Vagina (tissue), 2 donors: ENCODE data around the gene ZBTB16. TPM values are rescaled to one million over a fixed set of nuclear protein-coding genes. Genes with fewer than 3 reads are reported as not detected.

ENCODE experiments used
- DNase-seq, 2 donors: peaks; one replicate each; pipeline ENCODE4 v3.0.0-alpha.2; 2017; ENCODE audit errors: extremely low spot score in 2 of 2
- H3K27ac ChIP-seq: fragments of 200-600 bp; sonication (generic); one replicate; pipeline ENCODE4 v1.5.1; 2019
- H3K27me3 ChIP-seq: fragments of 200-600 bp; sonication (generic); one replicate; pipeline ENCODE4 v1.5.1; 2019
- H3K36me3 ChIP-seq, 2 donors: fragments of 200-600 bp; sonication (generic); one replicate each; pipeline ENCODE4 v1.5.1; 2017 to 2019
- H3K4me1 ChIP-seq: fragments of 200-600 bp; sonication (generic); one replicate; pipeline ENCODE4 v1.5.1; 2019
- H3K4me3 ChIP-seq, 2 donors: fragments of 200-600 bp; sonication (generic); 1 replicate in 1 of 2; 2 replicates in 1 of 2; pipeline ENCODE4 v1.5.1; 2016 to 2019
- H3K9me3 ChIP-seq: fragments of 200-600 bp; sonication (generic); one replicate; pipeline ENCODE4 v1.5.1; 2019
- POLR2A ChIP-seq, 2 donors: fragments of 450-650 bp; IDR thresholded peaks; one replicate each; pipeline ENCODE4 v1.6.1; 2017; ENCODE audit warnings: antibody characterized with exemption in 2 of 2, mild to moderate bottlenecking in 2 of 2, moderate library complexity in 2 of 2
- POLR2AphosphoS5 ChIP-seq, 2 donors: sonication (generic); formaldehyde crosslinking; IDR thresholded peaks; one replicate each; pipeline ENCODE4 v1.9.0; 2017; ENCODE audit warnings: antibody characterized with exemption in 2 of 2, mild to moderate bottlenecking in 2 of 2, low read depth in 1 of 2; ENCODE audit not compliant: insufficient read depth in 1 of 2
- intact Hi-C: fragments of 100-400 bp; cut with DNase I; formaldehyde crosslinking; loops from one replicate; pipeline ENCODE4 v1.15.1; 2023
- total RNA-seq: library from RNA; depleted of rRNA; stranded (reverse); fragments of >200 nt; gene quantifications from one replicate; pipeline ENCODE4 v1.2.3, GENCODE V29; 2016
- TF ChIP-seq, protein P1 (sequence below), 3 experiments: fragments of 450-650 bp in 2 of 3; fragments of 200-600 bp in 1 of 3; sonication (generic) in 1 of 3; IDR thresholded peaks; one replicate each; pipeline ENCODE4 v1.5.1; 2017 to 2019; ENCODE audit warnings: antibody characterized with exemption in 3 of 3, mild to moderate bottlenecking in 2 of 3, moderate library complexity in 2 of 3

Gene ZBTB16
- total RNA-seq, 1 donor from 2014 or later = 243 TPM

- no peaks in the 10 kb centered on the region for H3K27me3 ChIP-seq
- H3K9me3 ChIP-seq = no peaks in the 10 kb centered on the region
- peaks cover 0 to 21% of the 10 kb centered on the region in 2 donors for H3K36me3 ChIP-seq
- peaks cover 89% of the 10 kb centered on the region for H3K4me1 ChIP-seq
- TF ChIP-seq POLR2AphosphoS5 (IDR thresholded peaks at IDR 0.05; ENCODE audit: insufficient read depth in 1 of 2, low read depth in 1 of 2) = no peak
- TF ChIP-seq, protein P1, sequence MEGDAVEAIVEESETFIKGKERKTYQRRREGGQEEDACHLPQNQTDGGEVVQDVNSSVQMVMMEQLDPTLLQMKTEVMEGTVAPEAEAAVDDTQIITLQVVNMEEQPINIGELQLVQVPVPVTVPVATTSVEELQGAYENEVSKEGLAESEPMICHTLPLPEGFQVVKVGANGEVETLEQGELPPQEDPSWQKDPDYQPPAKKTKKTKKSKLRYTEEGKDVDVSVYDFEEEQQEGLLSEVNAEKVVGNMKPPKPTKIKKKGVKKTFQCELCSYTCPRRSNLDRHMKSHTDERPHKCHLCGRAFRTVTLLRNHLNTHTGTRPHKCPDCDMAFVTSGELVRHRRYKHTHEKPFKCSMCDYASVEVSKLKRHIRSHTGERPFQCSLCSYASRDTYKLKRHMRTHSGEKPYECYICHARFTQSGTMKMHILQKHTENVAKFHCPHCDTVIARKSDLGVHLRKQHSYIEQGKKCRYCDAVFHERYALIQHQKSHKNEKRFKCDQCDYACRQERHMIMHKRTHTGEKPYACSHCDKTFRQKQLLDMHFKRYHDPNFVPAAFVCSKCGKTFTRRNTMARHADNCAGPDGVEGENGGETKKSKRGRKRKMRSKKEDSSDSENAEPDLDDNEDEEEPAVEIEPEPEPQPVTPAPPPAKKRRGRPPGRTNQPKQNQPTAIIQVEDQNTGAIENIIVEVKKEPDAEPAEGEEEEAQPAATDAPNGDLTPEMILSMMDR (IDR thresholded peaks at IDR 0.05) = no peak
- TF ChIP-seq POLR2A (IDR thresholded peaks at IDR 0.05) = no peak
- DNase-seq = no peak
- H3K4me3 ChIP-seq = no peak overlapping the region
- intact Hi-C loops = no loop called here
- H3K27ac ChIP-seq = no peak overlapping the region
Observed at GRCh38 chr11:114105611-114106010, 46.1 kb downstream of the ZBTB16 start.

DNA sequence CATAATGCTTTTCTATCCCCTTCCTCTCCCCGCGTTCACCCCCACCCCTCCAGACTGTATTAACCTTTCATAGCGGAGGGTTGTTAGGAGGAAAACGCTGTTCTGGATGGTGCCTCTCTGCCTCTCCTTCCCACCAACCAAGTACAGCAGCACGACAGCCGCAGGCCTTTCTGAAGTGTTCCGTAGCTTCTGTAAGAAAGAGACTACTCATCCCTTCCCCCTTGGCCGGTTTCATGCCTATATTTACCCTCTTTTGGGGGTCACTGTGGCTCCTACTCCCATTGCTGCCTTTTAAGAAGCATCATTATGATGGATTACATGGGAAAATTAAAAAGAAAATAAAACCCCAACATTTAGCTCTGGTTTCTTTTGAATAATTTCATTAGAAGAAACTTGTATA lies 46.5 kb downstream of the ZBTB16 start:
- H3K4me1 ChIP-seq = peaks cover 89% of the 10 kb centered on the region
- no peaks in the 10 kb centered on the region for H3K9me3 ChIP-seq
- TF ChIP-seq POLR2AphosphoS5 (IDR thresholded peaks at IDR 0.05; ENCODE audit: insufficient read depth in 1 of 2, low read depth in 1 of 2) (no peak), POLR2A (IDR thresholded peaks at IDR 0.05) (no peak)
- TF ChIP-seq, protein P1 (IDR thresholded peaks at IDR 0.05) = no peak
- H3K4me3 ChIP-seq = no peak overlapping the region
- no peak overlapping the region for H3K27ac ChIP-seq
- DNase-seq = no peak
- H3K27me3 ChIP-seq = no peaks in the 10 kb centered on the region
- intact Hi-C loops = no loop called here
- H3K36me3 ChIP-seq = peaks cover 0 to 18% of the 10 kb centered on the region in 2 donors

DNA sequence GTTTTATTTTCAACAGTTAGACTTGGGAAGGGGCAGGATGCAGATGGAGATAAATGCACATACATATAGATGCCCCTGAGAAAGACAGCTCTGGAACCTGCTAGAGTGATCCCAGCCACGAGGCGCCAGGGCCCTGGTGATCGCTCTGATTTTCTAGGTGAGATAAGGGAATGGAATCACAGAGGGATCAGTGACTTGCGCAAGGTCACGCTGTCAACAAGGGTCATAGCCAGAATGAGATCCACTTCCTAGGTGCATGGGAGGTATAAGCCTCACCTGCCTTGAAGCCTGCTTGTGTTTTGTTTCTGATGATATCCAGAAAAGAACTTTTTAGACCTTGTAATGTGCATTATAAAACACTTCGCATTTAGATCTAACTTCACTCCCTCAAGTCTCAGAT lies 47.5 kb downstream of the ZBTB16 start:
- no peaks in the 10 kb centered on the region for H3K27me3 ChIP-seq
- peaks cover 0 to 18% of the 10 kb centered on the region in 2 donors for H3K36me3 ChIP-seq
- no peak overlapping the region for H3K27ac ChIP-seq
- intact Hi-C loops = no loop called here
- no peak overlapping the region for H3K4me3 ChIP-seq
- no peaks in the 10 kb centered on the region for H3K9me3 ChIP-seq
- no peak for DNase-seq
- TF ChIP-seq, protein P1 (IDR thresholded peaks at IDR 0.05) = no peak
- TF ChIP-seq POLR2A (IDR thresholded peaks at IDR 0.05) = no peak
- TF ChIP-seq POLR2AphosphoS5 (IDR thresholded peaks at IDR 0.05; ENCODE audit: insufficient read depth in 1 of 2, low read depth in 1 of 2) = no peak
- H3K4me1 ChIP-seq = peaks cover 90% of the 10 kb centered on the region

GRCh38 chr11:114108501-114109205 lies 49.1 kb downstream of the ZBTB16 start:
- intact Hi-C loops = no loop called here
- Histone ChIP-seq H3K36me3 (peaks cover 0 to 18% of the 10 kb centered on the region in 2 donors), H3K4me1 (peaks cover 87% of the 10 kb centered on the region), H3K27ac (peak overlapping the region; percentile 53), H3K27me3 (no peaks in the 10 kb centered on the region), H3K4me3 (no peak overlapping the region), H3K9me3 (no peaks in the 10 kb centered on the region)
- TF ChIP-seq POLR2A (IDR thresholded peaks at IDR 0.05) (no peak), POLR2AphosphoS5 (IDR thresholded peaks at IDR 0.05; ENCODE audit: insufficient read depth in 1 of 2, low read depth in 1 of 2) (no peak)
- TF ChIP-seq, protein P1 (IDR thresholded peaks at IDR 0.05) = no peak
- no peak for DNase-seq
